ENCODE measurements around the gene GNG8. TPM values are rescaled to one million over a fixed set of nuclear protein-coding genes. Genes with fewer than 3 reads are reported as not detected.

GNG8 gene
- total and polyA plus RNA-seq, 9 of the 15 experiments (the other 6 are each of a cell fraction or from before 2014, with no cell fraction given) = 1.3 TPM; not detected in 8

DNA sequence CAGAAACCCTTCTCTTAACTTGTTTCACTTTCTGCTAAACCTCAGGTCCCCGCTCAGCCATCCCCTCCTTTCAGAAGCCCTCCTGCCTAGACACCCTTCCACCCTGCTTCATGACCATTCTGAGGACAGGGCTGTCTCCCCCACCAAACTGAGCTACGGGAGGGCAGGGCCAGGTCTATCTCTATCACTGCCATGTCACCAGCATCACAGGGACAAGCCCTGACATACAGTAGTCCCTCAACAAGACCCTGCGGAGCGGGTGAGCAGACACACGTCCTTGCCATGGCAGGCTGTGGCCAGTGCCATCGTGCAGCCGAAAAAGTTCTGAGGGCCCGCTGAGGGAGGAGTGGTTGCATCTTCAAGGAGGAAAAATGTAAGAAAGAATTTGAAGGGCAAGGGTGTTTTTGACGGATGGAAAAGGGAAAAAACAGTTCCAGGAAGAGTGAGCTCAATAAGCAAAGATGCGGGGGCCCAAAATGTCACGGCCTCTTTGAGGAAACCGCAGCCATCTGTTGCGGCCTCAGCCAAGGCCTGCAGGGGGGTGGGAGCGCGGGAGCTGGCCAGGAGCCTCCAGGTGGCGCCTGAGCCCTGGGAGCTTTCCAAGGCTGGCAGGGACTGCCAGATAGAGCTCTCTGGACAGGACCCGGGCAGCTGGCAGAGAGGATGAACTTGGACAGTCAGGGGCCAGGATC lies 19.2 kb downstream of the GNG8 start (continued):
- TF ChIP-seq, protein P1, sequence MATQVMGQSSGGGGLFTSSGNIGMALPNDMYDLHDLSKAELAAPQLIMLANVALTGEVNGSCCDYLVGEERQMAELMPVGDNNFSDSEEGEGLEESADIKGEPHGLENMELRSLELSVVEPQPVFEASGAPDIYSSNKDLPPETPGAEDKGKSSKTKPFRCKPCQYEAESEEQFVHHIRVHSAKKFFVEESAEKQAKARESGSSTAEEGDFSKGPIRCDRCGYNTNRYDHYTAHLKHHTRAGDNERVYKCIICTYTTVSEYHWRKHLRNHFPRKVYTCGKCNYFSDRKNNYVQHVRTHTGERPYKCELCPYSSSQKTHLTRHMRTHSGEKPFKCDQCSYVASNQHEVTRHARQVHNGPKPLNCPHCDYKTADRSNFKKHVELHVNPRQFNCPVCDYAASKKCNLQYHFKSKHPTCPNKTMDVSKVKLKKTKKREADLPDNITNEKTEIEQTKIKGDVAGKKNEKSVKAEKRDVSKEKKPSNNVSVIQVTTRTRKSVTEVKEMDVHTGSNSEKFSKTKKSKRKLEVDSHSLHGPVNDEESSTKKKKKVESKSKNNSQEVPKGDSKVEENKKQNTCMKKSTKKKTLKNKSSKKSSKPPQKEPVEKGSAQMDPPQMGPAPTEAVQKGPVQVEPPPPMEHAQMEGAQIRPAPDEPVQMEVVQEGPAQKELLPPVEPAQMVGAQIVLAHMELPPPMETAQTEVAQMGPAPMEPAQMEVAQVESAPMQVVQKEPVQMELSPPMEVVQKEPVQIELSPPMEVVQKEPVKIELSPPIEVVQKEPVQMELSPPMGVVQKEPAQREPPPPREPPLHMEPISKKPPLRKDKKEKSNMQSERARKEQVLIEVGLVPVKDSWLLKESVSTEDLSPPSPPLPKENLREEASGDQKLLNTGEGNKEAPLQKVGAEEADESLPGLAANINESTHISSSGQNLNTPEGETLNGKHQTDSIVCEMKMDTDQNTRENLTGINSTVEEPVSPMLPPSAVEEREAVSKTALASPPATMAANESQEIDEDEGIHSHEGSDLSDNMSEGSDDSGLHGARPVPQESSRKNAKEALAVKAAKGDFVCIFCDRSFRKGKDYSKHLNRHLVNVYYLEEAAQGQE (IDR thresholded peaks at IDR 0.05; ENCODE audit: borderline replicate concordance) = peak; percentile 74; the same call in 1 of the 2 replicates
- TF ChIP-seq, protein P1 (CRISPR knock-in tag; IDR thresholded peaks at IDR 0.05; ENCODE audit: low read depth) = no peak
- peak; percentile 77 to 97 (median 86) for TF ChIP-seq CTCF (IDR thresholded peaks at IDR 0.05 in 2 of 3, conservative IDR thresholded peaks at IDR 0.05 in 1 of 3; ENCODE audit: insufficient read depth in 2 of 3, low read depth in 1 of 3, low read length in 3 of 3)
- TF ChIP-seq CBFB (CRISPR knock-in tag; IDR thresholded peaks at IDR 0.05) = peak; percentile 90
- TF ChIP-seq MAX (CRISPR knock-in tag; IDR thresholded peaks at IDR 0.05) = peak; percentile 55; the same call in 1 of the 2 replicates

Measured in K562 (cell line).